HG03159 (cell line): ENCODE data around the gene CAPN9.
"Not testable (repeated sequence)": the region's sequence is repeated elsewhere in the genome, so short reads cannot be mapped to it uniquely, and the experiment has no call there.

Experiments
- ATAC-seq: cut with Tn5 transposase; IDR thresholded peaks from one replicate; pipeline ENCODE4 v1.9.1; 2021; ENCODE audit warnings: mild to moderate bottlenecking, moderate library complexity; ENCODE audit not compliant: unreplicated experiment

CAPN9 gene

GRCh38 chr1:230767859-230768612 lies 20.8 kb downstream of the CAPN9 start:
- not testable (repeated sequence) for ATAC-seq

- ATAC-seq: no peak
Measured at GRCh38 chr1:230768903-230769570, 21.8 kb downstream of the CAPN9 start.

DNA sequence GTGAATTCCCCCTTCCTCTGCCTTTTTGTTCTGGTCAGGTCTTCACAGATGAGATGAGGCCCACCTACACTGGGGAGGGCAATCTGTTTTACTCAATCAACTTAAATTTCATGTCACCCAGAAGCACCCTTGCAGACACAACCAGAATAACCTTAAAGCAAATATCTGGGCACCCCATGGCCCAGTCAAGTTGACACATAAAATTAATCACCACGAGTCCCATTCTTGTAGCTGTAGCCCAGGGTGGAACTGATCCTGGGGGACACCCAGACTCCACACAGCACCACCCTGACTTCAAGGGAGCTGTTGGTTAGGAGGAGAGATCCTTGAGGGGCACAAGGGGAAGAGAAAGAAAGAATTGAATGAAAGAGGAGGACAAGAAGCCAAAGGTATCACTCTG lies 23.1 kb downstream of the CAPN9 start:
- no peak for ATAC-seq

DNA sequence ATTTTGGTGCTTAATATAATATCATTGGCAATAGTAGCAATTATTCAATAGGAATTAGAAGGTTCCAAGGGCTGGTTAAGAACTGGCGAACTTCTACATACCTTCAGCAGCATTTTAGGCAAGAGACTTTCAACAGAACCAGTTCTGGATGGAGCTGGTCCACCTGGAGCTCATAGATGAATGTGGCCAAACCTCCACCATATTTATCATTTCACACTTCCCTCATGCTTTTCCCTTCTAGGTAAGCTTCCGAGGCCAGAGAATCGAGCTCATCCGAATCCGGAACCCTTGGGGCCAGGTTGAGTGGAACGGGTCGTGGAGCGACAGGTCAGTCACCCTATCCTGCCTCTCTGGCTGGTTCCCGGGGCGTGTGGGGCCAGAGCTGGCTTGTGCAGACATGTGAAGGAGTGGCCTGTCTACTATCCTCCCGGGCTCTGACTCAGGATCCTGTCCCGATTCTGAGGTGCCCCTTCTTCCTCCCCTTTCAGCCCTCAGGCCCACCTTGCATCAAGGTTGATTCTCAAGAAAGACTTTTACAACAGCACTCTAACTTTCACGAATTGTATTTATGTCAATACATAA lies 24.7 kb downstream of the CAPN9 start:
- ATAC-seq: no peak

DNA sequence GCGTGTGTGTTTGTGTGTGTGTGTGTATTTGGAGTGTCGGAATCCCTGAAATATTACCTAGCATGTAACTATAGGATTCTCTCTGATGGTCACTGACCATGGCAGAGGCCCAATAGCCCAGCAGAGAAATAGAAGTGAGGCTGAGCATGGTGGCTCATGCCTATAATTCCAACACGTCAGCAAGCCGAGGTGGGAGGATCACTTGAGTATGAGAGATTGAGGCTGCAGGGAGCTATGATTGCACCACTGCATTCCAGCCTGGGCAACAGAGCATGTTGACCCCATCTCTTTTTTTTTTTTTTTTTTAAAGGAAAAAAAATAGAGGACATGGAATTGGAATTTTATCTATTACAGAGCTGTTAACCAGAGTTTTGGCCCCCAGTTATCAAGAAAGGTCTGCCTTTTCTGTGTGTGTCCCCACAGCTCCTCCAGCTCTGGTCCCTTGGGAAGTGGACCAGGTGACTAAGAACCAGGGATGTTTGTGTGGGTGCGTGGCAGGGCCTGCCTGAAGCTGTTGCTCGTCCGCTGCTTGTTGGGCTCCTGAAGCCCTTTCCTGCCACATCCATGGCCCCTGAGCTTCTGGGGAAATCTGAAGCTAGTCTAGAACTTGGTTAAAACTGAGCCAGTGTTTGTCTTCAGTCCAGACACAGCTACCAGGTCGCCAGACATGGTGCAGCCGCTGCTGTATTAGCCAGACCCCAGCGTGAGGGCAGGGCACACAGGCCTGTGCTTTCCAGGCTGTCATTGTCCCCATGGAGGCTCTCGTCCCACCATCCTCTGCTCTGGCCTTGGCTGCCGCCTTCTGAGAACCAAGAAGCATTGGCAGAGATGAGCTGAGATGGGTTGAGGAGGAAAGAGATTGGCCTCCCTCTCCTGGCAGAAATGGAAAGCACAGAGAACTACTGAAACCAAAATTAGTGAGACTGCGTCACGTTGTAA lies 25.5 kb downstream of the CAPN9 start:
- no peak for ATAC-seq

DNA sequence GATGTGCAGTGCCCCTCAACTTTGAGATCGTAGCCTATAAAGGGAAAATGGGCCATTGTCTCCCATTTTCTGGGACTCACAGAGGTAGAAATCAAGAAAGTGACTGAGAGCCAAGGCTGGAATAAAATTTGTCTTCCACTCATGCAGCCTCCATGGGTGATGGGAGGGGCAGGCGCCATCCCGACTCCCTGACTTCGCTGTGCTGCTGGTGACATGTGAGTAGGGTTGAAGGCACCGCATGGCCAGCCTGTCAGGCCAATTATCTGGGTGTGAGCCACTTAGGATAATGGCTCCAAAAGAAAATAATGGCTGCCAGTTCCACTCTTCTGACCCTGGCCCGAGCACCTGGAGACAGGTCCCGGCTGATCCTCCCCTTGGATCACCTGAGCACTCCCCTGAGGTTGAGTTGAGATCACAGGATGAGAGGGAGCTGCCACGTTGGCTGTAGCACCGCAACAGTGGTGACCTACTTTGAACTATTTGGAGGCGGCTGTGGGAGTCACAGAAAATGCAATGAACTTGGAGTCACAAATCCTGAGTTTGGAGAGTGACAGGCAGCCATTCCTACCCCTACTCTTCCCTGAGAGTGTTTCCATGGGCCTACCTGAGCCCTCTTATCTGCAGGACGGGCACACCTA lies 26.3 kb downstream of the CAPN9 start:
- ATAC-seq: no peak

DNA sequence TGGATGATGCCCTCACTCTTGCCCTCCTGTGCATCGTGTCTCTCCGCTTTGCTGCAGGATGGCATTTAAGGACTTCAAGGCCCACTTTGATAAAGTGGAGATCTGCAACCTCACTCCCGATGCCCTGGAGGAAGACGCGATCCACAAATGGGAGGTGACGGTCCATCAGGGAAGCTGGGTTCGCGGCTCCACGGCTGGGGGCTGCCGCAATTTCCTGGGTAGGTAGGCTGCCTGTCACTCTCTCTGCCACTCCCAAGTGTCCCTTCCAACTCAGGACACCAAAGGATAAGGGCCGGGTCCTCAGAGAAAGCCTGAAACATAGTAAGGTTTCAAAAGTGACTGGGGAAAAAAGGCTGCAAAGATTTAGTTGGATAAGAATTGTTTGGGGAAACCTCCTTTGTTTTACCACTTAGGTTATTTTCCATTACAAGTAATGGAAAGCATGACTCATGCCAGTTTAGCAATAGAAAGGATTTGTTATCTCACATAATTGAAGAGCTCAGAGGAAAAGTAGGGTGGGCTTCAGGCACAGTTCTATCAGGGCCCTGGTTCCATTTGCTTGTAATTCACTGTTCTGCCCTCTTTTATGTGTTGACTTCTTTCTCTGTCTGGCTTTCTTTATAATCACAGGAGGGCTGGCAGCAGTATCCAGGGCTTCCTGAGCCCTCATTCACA lies 31.9 kb downstream of the CAPN9 start:
- no peak for ATAC-seq

DNA sequence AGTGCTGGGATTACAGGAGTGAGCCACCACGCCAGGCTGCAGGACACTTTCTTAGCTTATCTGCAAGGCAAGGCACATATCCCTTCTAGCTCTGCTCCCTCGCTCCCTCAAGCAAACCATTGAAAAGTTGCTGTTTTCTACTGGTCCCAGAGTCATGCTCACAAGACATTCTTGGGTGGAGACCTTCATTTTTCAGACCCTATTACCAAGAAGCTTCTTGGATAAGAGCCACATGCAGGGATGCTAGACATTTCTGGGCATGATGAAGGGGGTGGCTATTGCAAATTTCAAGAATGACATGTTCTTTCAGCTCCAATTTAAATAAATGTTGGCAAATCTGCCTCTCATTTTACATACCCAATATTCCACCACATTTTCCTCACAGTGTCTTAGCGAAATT lies 33.9 kb downstream of the CAPN9 start:
- no peak for ATAC-seq

- ATAC-seq: no peak
Measured at GRCh38 chr1:230781594-230781993, 34.4 kb downstream of the CAPN9 start.

DNA sequence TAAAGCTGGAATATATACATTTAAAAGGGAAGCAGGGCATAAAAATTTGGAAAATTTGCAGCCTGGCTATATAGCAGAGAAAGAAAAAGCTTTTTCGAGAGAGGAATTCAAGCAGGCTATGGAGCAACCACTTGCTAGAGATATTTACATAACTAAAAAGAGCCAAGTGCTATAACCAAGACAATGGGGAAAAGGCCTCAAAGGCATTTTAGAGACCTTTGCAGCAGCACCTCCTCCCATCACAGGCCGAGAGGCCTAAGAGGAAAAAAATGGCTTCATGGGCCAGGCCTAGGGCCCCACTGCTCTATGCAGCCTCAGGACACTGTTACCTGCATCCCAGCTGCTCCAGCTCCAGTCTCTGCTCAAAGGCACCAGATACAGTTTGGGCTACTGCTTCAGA lies 37.0 kb downstream of the CAPN9 start:
- ATAC-seq: no peak

GRCh38 chr1:230785636-230786384 lies 38.6 kb downstream of the CAPN9 start:
- ATAC-seq: no peak

DNA sequence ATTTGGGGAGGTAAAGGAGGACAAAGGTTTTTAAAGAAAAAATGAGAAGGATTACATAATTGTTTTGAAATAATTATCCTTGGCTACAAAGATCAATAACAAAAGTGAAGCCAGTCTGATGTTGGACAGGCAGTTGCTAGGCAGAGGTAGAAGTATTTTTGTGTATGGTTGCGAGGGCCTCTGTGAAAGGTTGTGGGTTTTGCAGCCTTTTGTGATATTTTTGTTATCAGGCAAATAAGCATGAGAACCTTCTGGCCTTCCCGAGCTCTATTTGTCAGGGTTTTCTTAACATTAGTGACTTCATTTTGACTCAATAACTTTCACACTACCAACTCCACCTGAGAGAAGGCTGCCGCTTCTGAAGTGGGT lies 39.2 kb downstream of the CAPN9 start:
- ATAC-seq: no peak

DNA sequence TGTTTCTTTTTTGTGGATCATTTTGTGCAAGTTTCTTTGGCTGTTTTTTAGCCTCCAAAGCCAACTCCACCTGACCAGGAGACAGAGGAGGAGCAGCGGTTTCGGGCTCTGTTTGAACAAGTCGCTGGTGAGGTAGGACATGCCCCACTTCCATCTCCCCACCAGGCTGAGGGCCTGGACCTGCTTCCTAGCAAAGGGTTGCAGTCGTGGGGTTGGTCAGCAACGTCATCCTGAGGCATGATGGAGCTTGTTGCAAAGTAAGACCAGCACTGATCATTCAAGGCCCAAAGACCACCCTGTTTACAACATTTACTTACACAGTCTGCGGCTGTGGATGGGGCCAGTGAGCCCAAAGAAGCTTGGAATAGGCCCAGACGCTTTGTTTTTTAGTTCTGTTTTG lies 40.3 kb downstream of the CAPN9 start:
- no peak for ATAC-seq

GRCh38 chr1:230788561-230789275 lies 41.5 kb downstream of the CAPN9 start:
- ATAC-seq: no peak

GRCh38 chr1:230790026-230790425 lies 42.8 kb downstream of the CAPN9 start:
- ATAC-seq: no peak

DNA sequence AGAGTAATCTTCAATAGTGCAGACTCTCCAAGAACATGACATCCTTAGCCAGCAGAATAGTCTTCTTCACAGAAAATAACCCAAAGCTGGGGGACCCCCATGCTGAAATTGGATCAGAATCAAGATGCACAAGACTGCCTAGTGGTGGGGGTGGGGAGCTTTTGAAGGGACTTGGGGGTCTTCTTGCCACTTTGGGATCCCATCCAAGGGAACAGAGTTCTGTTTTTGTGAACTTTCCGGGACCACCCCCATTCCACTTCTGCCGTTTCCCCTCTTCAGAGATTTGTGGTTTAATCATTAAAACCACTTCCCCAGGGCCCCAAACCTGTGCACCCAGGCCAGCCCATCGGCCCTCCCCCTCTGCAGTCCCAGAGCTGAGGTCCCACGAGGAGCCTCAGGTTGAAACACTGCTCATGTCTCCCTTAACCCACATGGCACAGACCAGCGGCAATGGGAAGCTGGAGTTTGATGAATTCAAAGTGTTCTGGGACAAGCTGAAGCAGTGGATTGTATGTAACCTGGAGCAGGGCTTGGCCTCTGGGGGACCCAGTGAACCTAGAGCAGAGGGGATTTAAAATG lies 44.9 kb downstream of the CAPN9 start:
- no peak for ATAC-seq

DNA sequence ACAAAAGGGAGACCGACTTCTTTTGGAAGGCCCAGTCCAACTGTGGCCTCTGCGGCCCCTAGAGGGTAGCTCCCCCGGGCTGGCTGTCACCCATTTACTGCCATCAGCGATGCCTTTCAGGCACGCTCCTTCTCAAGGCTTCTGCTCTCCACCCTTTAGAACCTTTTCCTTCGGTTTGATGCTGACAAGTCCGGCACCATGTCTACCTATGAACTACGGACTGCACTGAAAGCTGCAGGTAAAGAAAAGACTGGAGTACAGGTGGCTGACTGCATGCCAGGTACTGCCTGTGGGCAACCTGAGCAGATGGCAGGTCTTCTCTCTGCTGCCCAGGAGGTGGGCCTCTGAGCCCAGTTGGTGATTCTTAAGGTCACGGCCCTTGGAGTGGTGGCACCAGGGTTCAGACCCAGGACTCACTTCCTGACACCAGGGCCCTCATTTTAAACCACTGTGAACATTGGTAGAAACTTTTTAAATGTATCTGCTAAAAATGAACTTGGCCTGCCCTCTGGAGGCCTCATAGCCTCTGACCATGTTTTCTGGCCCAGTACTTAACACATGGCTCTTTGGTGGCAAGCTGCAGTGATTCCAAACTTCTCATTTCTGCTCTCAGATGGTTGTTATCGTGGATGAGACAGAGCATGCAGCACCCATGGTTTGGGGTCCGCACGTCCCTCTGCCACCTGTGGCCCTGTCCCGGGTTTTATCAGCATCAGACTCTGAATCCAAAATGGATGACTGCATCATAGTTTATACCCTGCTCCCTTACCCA lies 45.7 kb downstream of the CAPN9 start:
- ATAC-seq: no peak

- ATAC-seq: no peak
Measured at GRCh38 chr1:230793463-230793745, 46.2 kb downstream of the CAPN9 start.
